WTC11 (cell line): Measurements from ENCODE around the gene PRR5L. TPM values are rescaled to one million over a fixed set of nuclear protein-coding genes. Genes with fewer than 3 reads are reported as not detected.

Source experiments
- ATAC-seq: fragments of 200-7000 bp; cut with Tn5 transposase; 2 replicates; pipeline ENCODE4 v1.10.0; 2021; ENCODE audit warnings: mild to moderate bottlenecking, moderate library complexity
- CTCF ChIA-PET: fragments of 300-600 bp; sonication (Branson Sonifier 250); formaldehyde crosslinking; loops from one replicate; lab custom pipeline; 2021; ENCODE audit warnings: antibody characterized with exemption; lab: Charles Lee
- POLR2A ChIA-PET: fragments of 350-600 bp; sonication (Branson Sonifier 250); formaldehyde crosslinking; loops from one replicate; lab custom pipeline; 2021; ENCODE audit warnings: antibody characterized with exemption; lab: Charles Lee
- DNase-seq: peaks from one replicate; pipeline ENCODE4 v3.0.0; 2021; ENCODE audit warnings: low spot score
- H3K27ac Mint-ChIP-seq: 2 replicates; pipeline ENCODE4 v1.8.0; 2021; ENCODE audit warnings: mixed read lengths
- H3K27me3 Mint-ChIP-seq: 2 replicates; pipeline ENCODE4 v1.8.0; 2021; ENCODE audit warnings: low read depth, mild to moderate bottlenecking, moderate library complexity, mixed read lengths
- H3K36me3 Mint-ChIP-seq: 2 replicates; pipeline ENCODE4 v1.8.0; 2021; ENCODE audit warnings: mixed read lengths
- H3K4me1 Mint-ChIP-seq: 2 replicates; pipeline ENCODE4 v1.8.0; 2022; ENCODE audit warnings: mixed read lengths
- H3K4me3 Mint-ChIP-seq: 2 replicates; pipeline ENCODE4 v1.8.0; 2021; ENCODE audit warnings: mild to moderate bottlenecking, moderate library complexity, mixed read lengths
- H3K9me3 Mint-ChIP-seq: 2 replicates; pipeline ENCODE4 v1.8.0; 2021; ENCODE audit warnings: mixed read lengths
- CBFB ChIP-seq: sonication (generic); formaldehyde crosslinking; IDR thresholded peaks from 2 replicates; pipeline ENCODE4 v1.8.1; 2022; ENCODE audit warnings: mild to moderate bottlenecking, low read depth, missing genetic modification reagents
- CREB1 ChIP-seq: sonication (generic); formaldehyde crosslinking; IDR thresholded peaks from 2 replicates; pipeline ENCODE4 v1.8.0; 2023; ENCODE audit warnings: mild to moderate bottlenecking, missing genetic modification reagents
- CREM ChIP-seq: sonication (generic); formaldehyde crosslinking; IDR thresholded peaks from 2 replicates; pipeline ENCODE4 v1.8.1; 2022; ENCODE audit warnings: mild to moderate bottlenecking, missing genetic modification reagents, moderate library complexity
- ESRRA ChIP-seq: sonication (generic); formaldehyde crosslinking; IDR thresholded peaks from 2 replicates; pipeline ENCODE4 v1.8.1; 2022; ENCODE audit warnings: mild to moderate bottlenecking, missing genetic modification reagents, borderline replicate concordance
- GTF2I ChIP-seq: fragments of 250-450 bp; sonication (Bioruptor Pico); conservative IDR thresholded peaks from 2 replicates; pipeline ENCODE4 v1.4.0; 2021; ENCODE audit warnings: mild to moderate bottlenecking
- IRF2 ChIP-seq: sonication (generic); formaldehyde crosslinking; IDR thresholded peaks from 2 replicates; pipeline ENCODE4 v1.8.0; 2022; ENCODE audit warnings: low read depth, missing genetic modification reagents, borderline replicate concordance
- NR1H2 ChIP-seq: sonication (generic); formaldehyde crosslinking; IDR thresholded peaks from 2 replicates; pipeline ENCODE4 v1.9.0; 2021; ENCODE audit warnings: mild to moderate bottlenecking, moderate library complexity, missing genetic modification reagents
- NR2C2 ChIP-seq: sonication (generic); formaldehyde crosslinking; IDR thresholded peaks from 2 replicates; pipeline ENCODE4 v1.8.0; 2022; ENCODE audit warnings: mild to moderate bottlenecking, missing genetic modification reagents
- NR3C1 ChIP-seq: sonication (generic); formaldehyde crosslinking; conservative IDR thresholded peaks from 2 replicates; pipeline ENCODE4 v1.8.1; 2023; ENCODE audit warnings: low read depth, mild to moderate bottlenecking, missing genetic modification reagents
- OVOL2 ChIP-seq: fragments of 250-450 bp; sonication (Bioruptor Pico); IDR thresholded peaks from 2 replicates; pipeline ENCODE4 v1.9.0; 2021; ENCODE audit warnings: mild to moderate bottlenecking, borderline replicate concordance
- PRRX2 ChIP-seq: fragments of 250-450 bp; sonication (Bioruptor Pico); IDR thresholded peaks from 2 replicates; pipeline ENCODE4 v1.8.0; 2021; ENCODE audit warnings: mild to moderate bottlenecking
- SP1 ChIP-seq: sonication (generic); formaldehyde crosslinking; conservative IDR thresholded peaks from 2 replicates; pipeline ENCODE4 v1.8.1; 2022; ENCODE audit warnings: missing genetic modification reagents
- TEAD1 ChIP-seq: sonication (generic); formaldehyde crosslinking; IDR thresholded peaks from 2 replicates; pipeline ENCODE4 v1.8.0; 2022; ENCODE audit warnings: mild to moderate bottlenecking, missing genetic modification reagents
- ZNF121 ChIP-seq: sonication (generic); formaldehyde crosslinking; IDR thresholded peaks from 2 replicates; pipeline ENCODE4 v1.8.0; 2023; ENCODE audit warnings: missing genetic modification reagents
- ZNF317 ChIP-seq: sonication (generic); formaldehyde crosslinking; IDR thresholded peaks from 2 replicates; pipeline ENCODE4 v1.8.1; 2023; ENCODE audit warnings: low read depth, mild to moderate bottlenecking, moderate library complexity, missing genetic modification reagents, borderline replicate concordance
- ZNF416 ChIP-seq: fragments of 250-450 bp; sonication (Bioruptor Pico); IDR thresholded peaks from 2 replicates; pipeline ENCODE4 v1.9.0; 2021; ENCODE audit warnings: mild to moderate bottlenecking, inconsistent platforms
- total RNA-seq: library from RNA; stranded (reverse); gene quantifications from 3 replicates; pipeline ENCODE4 v1.2.3, GENCODE V29; 2021
- TF ChIP-seq, protein P1 (sequence below): sonication (generic); formaldehyde crosslinking; IDR thresholded peaks from 2 replicates; pipeline ENCODE4 v1.8.0; 2022; ENCODE audit warnings: mild to moderate bottlenecking, missing genetic modification reagents
- TF ChIP-seq, protein P2 (sequence below): fragments of 250-450 bp; sonication (Bioruptor Pico); IDR thresholded peaks from 2 replicates; pipeline ENCODE4 v2.1.2; 2022; ENCODE audit warnings: mild to moderate bottlenecking, moderate library complexity
- TF ChIP-seq, protein P3 (sequence below): sonication (generic); formaldehyde crosslinking; conservative IDR thresholded peaks from 2 replicates; pipeline ENCODE4 v1.8.1; 2022; ENCODE audit warnings: mild to moderate bottlenecking, missing genetic modification reagents
- TF ChIP-seq, protein P4 (sequence below): fragments of 250-450 bp; sonication (Bioruptor Pico); IDR thresholded peaks from 2 replicates; pipeline ENCODE4 v1.9.0; 2021; ENCODE audit warnings: mild to moderate bottlenecking
- TF ChIP-seq, protein P5 (sequence below): sonication (generic); formaldehyde crosslinking; IDR thresholded peaks from 2 replicates; pipeline ENCODE4 v1.8.1; 2022; ENCODE audit warnings: mild to moderate bottlenecking, missing genetic modification reagents, moderate library complexity, borderline replicate concordance

The PRR5L gene
- total RNA-seq, 1 experiment from 2014 or later, result 3.9 TPM

DNA sequence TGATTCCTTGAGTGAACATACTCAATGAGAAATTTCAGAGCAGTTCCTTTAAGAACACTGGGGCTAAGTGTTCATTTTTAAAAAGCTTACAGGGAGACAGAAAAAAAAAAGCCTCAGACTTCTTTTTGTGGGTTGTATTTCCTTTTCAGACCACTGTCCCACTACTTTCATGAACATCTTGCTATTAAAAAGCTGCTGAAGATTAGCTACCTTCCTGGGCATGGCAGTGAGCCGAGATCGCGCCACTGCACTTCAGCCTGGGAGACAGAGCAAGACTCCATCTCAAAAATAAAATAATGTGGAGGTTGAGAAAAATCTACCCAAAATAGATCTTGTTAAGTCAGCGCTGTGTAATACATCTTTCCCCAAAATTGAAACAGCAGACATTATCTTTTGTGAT is 203.2 kb downstream of the PRR5L start:
- Mint-ChIP-seq H3K36me3 (no peaks in the 10 kb centered on the region), H3K27ac (no peak overlapping the region), H3K27me3 (no peaks in the 10 kb centered on the region), H3K4me1 (no peaks in the 10 kb centered on the region), H3K9me3 (no peaks in the 10 kb centered on the region), H3K4me3 (no peak overlapping the region)
- ChIA-PET CTCF (no interaction called here), POLR2A (interaction anchor here (0.8 kb wide), 1 partner anchor 11 kb away, joined by 4 read pairs; the partner anchor contains the start of gene TRAF6)
- ATAC-seq (no peak), DNase-seq (no peak)
- no peak for TF ChIP-seq NR1H2 (CRISPR knock-in tag)
- no peak for TF ChIP-seq NR3C1 (CRISPR knock-in tag)
- TF ChIP-seq TEAD1, result no peak

DNA sequence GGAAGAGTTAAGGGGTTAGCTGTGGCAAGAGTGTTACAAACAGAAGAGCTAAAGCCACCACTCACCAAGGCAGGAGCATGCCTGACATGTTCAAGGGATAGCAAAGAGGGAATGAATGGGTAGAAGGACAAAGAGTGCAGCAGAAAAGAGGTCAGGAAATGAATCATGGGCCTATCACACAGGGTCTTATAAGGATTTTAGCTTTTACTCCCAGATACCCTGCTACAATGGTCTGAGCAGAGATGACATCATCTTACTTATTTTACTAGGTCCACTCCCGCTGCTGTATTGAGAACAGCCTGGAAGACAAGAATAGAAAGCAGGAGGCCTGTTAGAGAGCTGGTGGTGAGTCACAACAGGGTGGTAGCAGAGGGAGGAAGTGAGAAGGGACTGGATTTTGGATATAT is 204.2 kb downstream of the PRR5L start:
- Mint-ChIP-seq H3K27me3 (no peaks in the 10 kb centered on the region), H3K9me3 (no peaks in the 10 kb centered on the region), H3K4me1 (no peaks in the 10 kb centered on the region), H3K36me3 (no peaks in the 10 kb centered on the region), H3K4me3 (no peak overlapping the region), H3K27ac (no peak overlapping the region; the same call in 1 of the 2 replicates)
- DNase-seq (no peak), ATAC-seq (no peak)
- POLR2A ChIA-PET, result no interaction called here
- no peak for TF ChIP-seq GTF2I (CRISPR knock-in tag)
- no peak for TF ChIP-seq PRRX2
- no peak for TF ChIP-seq CBFB (CRISPR knock-in tag)
- TF ChIP-seq, protein P1, sequence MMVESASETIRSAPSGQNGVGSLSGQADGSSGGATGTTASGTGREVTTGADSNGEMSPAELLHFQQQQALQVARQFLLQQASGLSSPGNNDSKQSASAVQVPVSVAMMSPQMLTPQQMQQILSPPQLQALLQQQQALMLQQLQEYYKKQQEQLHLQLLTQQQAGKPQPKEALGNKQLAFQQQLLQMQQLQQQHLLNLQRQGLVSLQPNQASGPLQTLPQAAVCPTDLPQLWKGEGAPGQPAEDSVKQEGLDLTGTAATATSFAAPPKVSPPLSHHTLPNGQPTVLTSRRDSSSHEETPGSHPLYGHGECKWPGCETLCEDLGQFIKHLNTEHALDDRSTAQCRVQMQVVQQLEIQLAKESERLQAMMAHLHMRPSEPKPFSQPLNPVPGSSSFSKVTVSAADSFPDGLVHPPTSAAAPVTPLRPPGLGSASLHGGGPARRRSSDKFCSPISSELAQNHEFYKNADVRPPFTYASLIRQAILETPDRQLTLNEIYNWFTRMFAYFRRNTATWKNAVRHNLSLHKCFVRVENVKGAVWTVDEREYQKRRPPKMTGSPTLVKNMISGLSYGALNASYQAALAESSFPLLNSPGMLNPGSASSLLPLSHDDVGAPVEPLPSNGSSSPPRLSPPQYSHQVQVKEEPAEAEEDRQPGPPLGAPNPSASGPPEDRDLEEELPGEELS (CRISPR knock-in tag), result no peak
- TF ChIP-seq ZNF121, result no peak
- TF ChIP-seq, protein P2, sequence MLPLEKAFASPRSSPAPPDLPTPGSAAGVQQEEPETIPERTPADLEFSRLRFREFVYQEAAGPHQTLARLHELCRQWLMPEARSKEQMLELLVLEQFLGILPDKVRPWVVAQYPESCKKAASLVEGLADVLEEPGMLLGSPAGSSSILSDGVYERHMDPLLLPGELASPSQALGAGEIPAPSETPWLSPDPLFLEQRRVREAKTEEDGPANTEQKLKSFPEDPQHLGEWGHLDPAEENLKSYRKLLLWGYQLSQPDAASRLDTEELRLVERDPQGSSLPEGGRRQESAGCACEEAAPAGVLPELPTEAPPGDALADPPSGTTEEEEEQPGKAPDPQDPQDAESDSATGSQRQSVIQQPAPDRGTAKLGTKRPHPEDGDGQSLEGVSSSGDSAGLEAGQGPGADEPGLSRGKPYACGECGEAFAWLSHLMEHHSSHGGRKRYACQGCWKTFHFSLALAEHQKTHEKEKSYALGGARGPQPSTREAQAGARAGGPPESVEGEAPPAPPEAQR, result no peak
- TF ChIP-seq, protein P3, sequence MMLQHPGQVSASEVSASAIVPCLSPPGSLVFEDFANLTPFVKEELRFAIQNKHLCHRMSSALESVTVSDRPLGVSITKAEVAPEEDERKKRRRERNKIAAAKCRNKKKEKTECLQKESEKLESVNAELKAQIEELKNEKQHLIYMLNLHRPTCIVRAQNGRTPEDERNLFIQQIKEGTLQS (CRISPR knock-in tag), result no peak
- TF ChIP-seq, protein P4, sequence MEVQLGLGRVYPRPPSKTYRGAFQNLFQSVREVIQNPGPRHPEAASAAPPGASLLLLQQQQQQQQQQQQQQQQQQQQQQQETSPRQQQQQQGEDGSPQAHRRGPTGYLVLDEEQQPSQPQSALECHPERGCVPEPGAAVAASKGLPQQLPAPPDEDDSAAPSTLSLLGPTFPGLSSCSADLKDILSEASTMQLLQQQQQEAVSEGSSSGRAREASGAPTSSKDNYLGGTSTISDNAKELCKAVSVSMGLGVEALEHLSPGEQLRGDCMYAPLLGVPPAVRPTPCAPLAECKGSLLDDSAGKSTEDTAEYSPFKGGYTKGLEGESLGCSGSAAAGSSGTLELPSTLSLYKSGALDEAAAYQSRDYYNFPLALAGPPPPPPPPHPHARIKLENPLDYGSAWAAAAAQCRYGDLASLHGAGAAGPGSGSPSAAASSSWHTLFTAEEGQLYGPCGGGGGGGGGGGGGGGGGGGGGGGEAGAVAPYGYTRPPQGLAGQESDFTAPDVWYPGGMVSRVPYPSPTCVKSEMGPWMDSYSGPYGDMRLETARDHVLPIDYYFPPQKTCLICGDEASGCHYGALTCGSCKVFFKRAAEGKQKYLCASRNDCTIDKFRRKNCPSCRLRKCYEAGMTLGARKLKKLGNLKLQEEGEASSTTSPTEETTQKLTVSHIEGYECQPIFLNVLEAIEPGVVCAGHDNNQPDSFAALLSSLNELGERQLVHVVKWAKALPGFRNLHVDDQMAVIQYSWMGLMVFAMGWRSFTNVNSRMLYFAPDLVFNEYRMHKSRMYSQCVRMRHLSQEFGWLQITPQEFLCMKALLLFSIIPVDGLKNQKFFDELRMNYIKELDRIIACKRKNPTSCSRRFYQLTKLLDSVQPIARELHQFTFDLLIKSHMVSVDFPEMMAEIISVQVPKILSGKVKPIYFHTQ (CRISPR knock-in tag), result no peak
- TF ChIP-seq, protein P5, sequence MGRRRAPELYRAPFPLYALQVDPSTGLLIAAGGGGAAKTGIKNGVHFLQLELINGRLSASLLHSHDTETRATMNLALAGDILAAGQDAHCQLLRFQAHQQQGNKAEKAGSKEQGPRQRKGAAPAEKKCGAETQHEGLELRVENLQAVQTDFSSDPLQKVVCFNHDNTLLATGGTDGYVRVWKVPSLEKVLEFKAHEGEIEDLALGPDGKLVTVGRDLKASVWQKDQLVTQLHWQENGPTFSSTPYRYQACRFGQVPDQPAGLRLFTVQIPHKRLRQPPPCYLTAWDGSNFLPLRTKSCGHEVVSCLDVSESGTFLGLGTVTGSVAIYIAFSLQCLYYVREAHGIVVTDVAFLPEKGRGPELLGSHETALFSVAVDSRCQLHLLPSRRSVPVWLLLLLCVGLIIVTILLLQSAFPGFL (CRISPR knock-in tag), result no peak
- TF ChIP-seq SP1 (CRISPR knock-in tag), result no peak
- no peak for TF ChIP-seq CREB1 (CRISPR knock-in tag)
- no peak for TF ChIP-seq ESRRA (CRISPR knock-in tag)
- TF ChIP-seq NR2C2 (CRISPR knock-in tag), result no peak
- no peak for TF ChIP-seq CREM
- no peak for TF ChIP-seq IRF2 (CRISPR knock-in tag)
- TF ChIP-seq ZNF317 (CRISPR knock-in tag), result no peak
- TF ChIP-seq OVOL2 (CRISPR knock-in tag), result no peak
- TF ChIP-seq ZNF416 (CRISPR knock-in tag), result no peak
- CTCF ChIA-PET, result interaction anchor here (2.5 kb wide), 1 partner anchor 10 kb away, joined by 7 read pairs; the partner anchor contains the start of gene TRAF6
